Panc1 (cell line): Measurements from ENCODE around the gene TATDN3. TPM values are rescaled to one million over a fixed set of nuclear protein-coding genes. Genes with fewer than 3 reads are reported as not detected.
A peak's percentile ranks its signal among the peaks of the same experiment; 100 is the strongest.

Experiments
- ATAC-seq: fragments of 200-7000 bp; cut with Tn5 transposase; 2 replicates; pipeline ENCODE4 v1.9.1; 2020; ENCODE audit warnings: mild to moderate bottlenecking, moderate library complexity
- BruUV-seq: library from RNA; stranded (reverse); fragments of 400-500 nt; replicated peaks from 2 replicates; lab custom pipeline; 2021; lab: Mats Ljungman, UMichigan
- CTCF ChIA-PET: fragments of 300-600 bp; sonication (Branson Sonifier 250); formaldehyde crosslinking; loops from one replicate; lab custom pipeline; 2022; ENCODE audit warnings: antibody characterized with exemption; lab: Charles Lee
- POLR2A ChIA-PET: fragments of 300-600 bp; sonication (Branson Sonifier 250); formaldehyde crosslinking; loops from one replicate; lab custom pipeline; 2022; ENCODE audit warnings: antibody characterized with exemption; lab: Charles Lee
- DNase-seq: peaks from one replicate; pipeline ENCODE4 v3.0.0-alpha.2; 2010; ENCODE audit warnings: low read depth, low spot score
- H3K27ac ChIP-seq: 2 replicates; pipeline ENCODE4 v1.5.1; 2011; ENCODE audit warnings: mild to moderate bottlenecking, low read length, inconsistent platforms
- H3K27me3 ChIP-seq: fragments of 200-500 bp; sonication (Bioruptor generic); 2 replicates; pipeline ENCODE4 v1.6.0; 2014; ENCODE audit warnings: low read length, inconsistent platforms; ENCODE audit not compliant: control insufficient read depth, insufficient read depth
- H3K36me3 ChIP-seq: fragments of 200-500 bp; sonication (Bioruptor generic); 2 replicates; pipeline ENCODE4 v1.5.1; 2014; ENCODE audit warnings: inconsistent platforms, mild to moderate bottlenecking, low read length, moderate library complexity; ENCODE audit not compliant: control insufficient read depth, insufficient read depth
- H3K4me1 ChIP-seq: 2 replicates; pipeline ENCODE4 v1.5.1; 2011; ENCODE audit warnings: inconsistent platforms, mild to moderate bottlenecking, low read length, moderate library complexity; ENCODE audit not compliant: control insufficient read depth, insufficient read depth
- H3K4me3 ChIP-seq, 2 experiments: 2 replicates each; pipeline ENCODE4 v1.5.1; 2011 to 2012; ENCODE audit warnings: low read depth in 2 of 2, low read length in 2 of 2, mild to moderate bottlenecking in 2 of 2, inconsistent platforms in 1 of 2, moderate library complexity in 1 of 2
- H3K9me3 ChIP-seq: fragments of 200-500 bp; sonication (Bioruptor generic); 2 replicates; pipeline ENCODE4 v1.5.1; 2014; ENCODE audit warnings: low read depth, mild to moderate bottlenecking, inconsistent platforms, low read length, moderate library complexity; ENCODE audit not compliant: control insufficient read depth, insufficient read depth
- CTCF ChIP-seq: fragments of 450-650 bp; IDR thresholded peaks from 2 replicates; pipeline ENCODE4 v1.5.1; 2017; ENCODE audit warnings: mild to moderate bottlenecking
- POLR2AphosphoS5 ChIP-seq: IDR thresholded peaks from 2 replicates; pipeline ENCODE4 v1.6.1; 2012; ENCODE audit warnings: mild to moderate bottlenecking, low read depth, low read length, moderate library complexity
- SIN3A ChIP-seq: IDR thresholded peaks from 2 replicates; pipeline ENCODE4 v1.6.1; 2012; ENCODE audit warnings: low read depth, mild to moderate bottlenecking, low read length, moderate library complexity, borderline replicate concordance; ENCODE audit not compliant: insufficient read depth
- TCF7L2 ChIP-seq: IDR thresholded peaks from 2 replicates; pipeline ENCODE4 v1.6.1; 2011; ENCODE audit warnings: mild to moderate bottlenecking, low read depth, low read length, inconsistent platforms
- in situ Hi-C: cut with HindIII; loops from 2 replicates; pipeline ENCODE4 v1.10.0; 2016; ENCODE audit warnings: low sequenced_read_pairs, low pct_unique_long_range_greater_than_20kb
- intact Hi-C: fragments of 100-400 bp; cut with micrococcal nuclease; formaldehyde crosslinking; loops from one replicate; pipeline ENCODE4 v1.10.0; 2022; ENCODE audit not compliant: unreplicated experiment
- total RNA-seq: library from RNA; stranded (reverse); gene quantifications from one replicate; pipeline ENCODE4 v1.2.1, GENCODE V29; 2021; ENCODE audit not compliant: unreplicated experiment
- TF ChIP-seq, protein P1 (sequence below), 2 experiments: IDR thresholded peaks; 2 replicates each; pipeline ENCODE4 v1.6.1; 2011 to 2012; ENCODE audit warnings: low read depth in 2 of 2, control low read depth in 1 of 2, low read length in 1 of 2, mild to moderate bottlenecking in 1 of 2, moderate library complexity in 1 of 2; ENCODE audit not compliant: insufficient read depth in 1 of 2

Gene TATDN3
- total RNA-seq, 1 experiment from 2014 or later: 9.5 TPM

GRCh38 chr1:212785871-212786270, 5.8 kb upstream of the TATDN3 start:
- POLR2A ChIA-PET: no interaction called here
- intact Hi-C loops (no loop called here), in situ Hi-C loops (no loop called here)
- Histone ChIP-seq H3K27ac (no peak overlapping the region), H3K36me3 (peaks cover 10% of the 10 kb centered on the region), H3K27me3 (no peaks in the 10 kb centered on the region), H3K4me3 (no peak overlapping the region), H3K4me1 (peaks cover 3% of the 10 kb centered on the region; the same call in 1 of the 2 replicates), H3K9me3 (no peaks in the 10 kb centered on the region)
- DNase-seq (no peak), ATAC-seq (no peak)
- CTCF ChIA-PET: interaction anchor here (0.7 kb wide), 1 partner anchor 36 kb away, joined by 11 read pairs; no protein-coding TSS in a partner anchor
- BruUV-seq: no TSS peak
- TF ChIP-seq POLR2AphosphoS5 (no peak), TCF7L2 (no peak), SIN3A (no peak), CTCF (no peak)
- TF ChIP-seq, protein P1, sequence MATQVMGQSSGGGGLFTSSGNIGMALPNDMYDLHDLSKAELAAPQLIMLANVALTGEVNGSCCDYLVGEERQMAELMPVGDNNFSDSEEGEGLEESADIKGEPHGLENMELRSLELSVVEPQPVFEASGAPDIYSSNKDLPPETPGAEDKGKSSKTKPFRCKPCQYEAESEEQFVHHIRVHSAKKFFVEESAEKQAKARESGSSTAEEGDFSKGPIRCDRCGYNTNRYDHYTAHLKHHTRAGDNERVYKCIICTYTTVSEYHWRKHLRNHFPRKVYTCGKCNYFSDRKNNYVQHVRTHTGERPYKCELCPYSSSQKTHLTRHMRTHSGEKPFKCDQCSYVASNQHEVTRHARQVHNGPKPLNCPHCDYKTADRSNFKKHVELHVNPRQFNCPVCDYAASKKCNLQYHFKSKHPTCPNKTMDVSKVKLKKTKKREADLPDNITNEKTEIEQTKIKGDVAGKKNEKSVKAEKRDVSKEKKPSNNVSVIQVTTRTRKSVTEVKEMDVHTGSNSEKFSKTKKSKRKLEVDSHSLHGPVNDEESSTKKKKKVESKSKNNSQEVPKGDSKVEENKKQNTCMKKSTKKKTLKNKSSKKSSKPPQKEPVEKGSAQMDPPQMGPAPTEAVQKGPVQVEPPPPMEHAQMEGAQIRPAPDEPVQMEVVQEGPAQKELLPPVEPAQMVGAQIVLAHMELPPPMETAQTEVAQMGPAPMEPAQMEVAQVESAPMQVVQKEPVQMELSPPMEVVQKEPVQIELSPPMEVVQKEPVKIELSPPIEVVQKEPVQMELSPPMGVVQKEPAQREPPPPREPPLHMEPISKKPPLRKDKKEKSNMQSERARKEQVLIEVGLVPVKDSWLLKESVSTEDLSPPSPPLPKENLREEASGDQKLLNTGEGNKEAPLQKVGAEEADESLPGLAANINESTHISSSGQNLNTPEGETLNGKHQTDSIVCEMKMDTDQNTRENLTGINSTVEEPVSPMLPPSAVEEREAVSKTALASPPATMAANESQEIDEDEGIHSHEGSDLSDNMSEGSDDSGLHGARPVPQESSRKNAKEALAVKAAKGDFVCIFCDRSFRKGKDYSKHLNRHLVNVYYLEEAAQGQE (IDR thresholded peaks at IDR 0.05; ENCODE audit: insufficient read depth in 1 of 2, low read depth in 2 of 2, low read length in 1 of 2): no peak

- Histone ChIP-seq H3K36me3 (peaks cover 2% of the 10 kb centered on the region), H3K9me3 (no peaks in the 10 kb centered on the region), H3K4me1 (peaks cover 8% of the 10 kb centered on the region; the same call in 1 of the 2 replicates), H3K4me3 (peak overlapping the region; percentile 94 to 98), H3K27me3 (no peaks in the 10 kb centered on the region), H3K27ac (peak overlapping the region; percentile 81)
- ATAC-seq (peak; percentile 87), DNase-seq (no peak)
- intact Hi-C loops (no loop called here), in situ Hi-C loops (no loop called here)
- TSS peak; percentile 95 for BruUV-seq
- no peak for TF ChIP-seq CTCF
- no peak for TF ChIP-seq SIN3A
- no peak for TF ChIP-seq TCF7L2
- no peak for TF ChIP-seq POLR2AphosphoS5
- TF ChIP-seq, protein P1 (IDR thresholded peaks at IDR 0.05; ENCODE audit: insufficient read depth in 1 of 2, low read depth in 2 of 2, low read length in 1 of 2): no peak
- ChIA-PET POLR2A (interaction anchor here (0.6 kb wide), 2 partner anchors 14 to 173 kb away, joined by 3 to 4 read pairs; no protein-coding TSS in a partner anchor), CTCF (no interaction called here)
Measured at GRCh38 chr1:212791261-212791675, 426 bp upstream of the TATDN3 start.
